GM21717 (cell line): ENCODE data around the gene OTOP3.

Experiments
- ATAC-seq: cut with Tn5 transposase; IDR thresholded peaks from one replicate; pipeline ENCODE4 v1.9.1; 2021; ENCODE audit warnings: mild to moderate bottlenecking, moderate library complexity; ENCODE audit not compliant: unreplicated experiment

The OTOP3 gene

DNA sequence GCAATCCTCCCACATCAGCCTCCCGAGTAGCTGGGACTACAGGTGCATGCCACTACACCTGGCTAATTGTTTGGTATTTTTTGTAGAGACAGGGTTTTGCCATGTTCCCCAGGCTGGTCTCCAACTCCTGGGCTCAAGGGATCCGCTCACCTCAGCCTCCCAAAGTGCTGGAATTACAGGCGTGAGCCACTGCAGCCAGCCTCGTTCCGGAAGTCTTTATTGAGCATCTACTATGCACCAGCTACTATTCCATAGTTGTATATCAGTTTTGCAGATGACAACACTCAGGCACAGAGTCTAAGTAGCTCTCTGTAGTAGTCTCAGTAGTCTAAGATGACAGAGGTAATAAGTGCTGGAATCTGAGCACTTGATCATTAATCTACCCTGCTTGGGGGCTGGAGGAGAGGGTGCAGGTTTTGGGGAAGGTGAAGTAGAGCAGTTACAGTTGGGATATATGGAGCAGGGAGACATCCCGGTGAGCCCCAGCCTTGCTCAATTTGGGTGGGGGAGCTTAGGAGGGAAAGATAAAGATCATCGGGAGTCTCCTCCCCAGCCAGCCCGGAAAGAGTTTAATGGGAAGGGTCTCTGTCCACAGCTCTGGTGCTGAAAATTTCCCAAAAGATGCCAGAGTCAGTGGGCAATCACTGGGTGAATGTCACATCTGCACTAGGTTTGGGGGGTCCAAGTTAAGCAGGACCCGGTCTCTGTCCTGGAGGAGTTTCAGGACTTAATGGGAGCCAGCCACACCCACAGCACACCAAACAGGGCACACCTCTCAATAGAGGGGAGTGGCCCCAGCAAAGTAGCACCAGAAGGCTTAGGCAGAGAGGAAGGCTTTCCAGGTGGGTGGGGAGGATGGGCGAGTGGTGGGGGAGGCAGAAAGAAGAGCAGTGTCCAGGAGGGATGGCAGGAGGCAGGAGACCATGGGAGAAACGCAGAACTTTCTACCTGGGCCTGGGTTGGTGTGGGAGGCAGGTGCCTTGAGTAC is 1.7 kb downstream of the OTOP3 start:
- ATAC-seq: no peak

- no peak for ATAC-seq
Observed at GRCh38 chr17:74938194-74938950, 2.7 kb downstream of the OTOP3 start.

- ATAC-seq: no peak
Observed at GRCh38 chr17:74939534-74939933, 3.8 kb downstream of the OTOP3 start.

- ATAC-seq: no peak
Observed at GRCh38 chr17:74941128-74941725, 5.5 kb downstream of the OTOP3 start.

- no peak for ATAC-seq
Observed at GRCh38 chr17:74943808-74944522, 8.3 kb downstream of the OTOP3 start.

DNA sequence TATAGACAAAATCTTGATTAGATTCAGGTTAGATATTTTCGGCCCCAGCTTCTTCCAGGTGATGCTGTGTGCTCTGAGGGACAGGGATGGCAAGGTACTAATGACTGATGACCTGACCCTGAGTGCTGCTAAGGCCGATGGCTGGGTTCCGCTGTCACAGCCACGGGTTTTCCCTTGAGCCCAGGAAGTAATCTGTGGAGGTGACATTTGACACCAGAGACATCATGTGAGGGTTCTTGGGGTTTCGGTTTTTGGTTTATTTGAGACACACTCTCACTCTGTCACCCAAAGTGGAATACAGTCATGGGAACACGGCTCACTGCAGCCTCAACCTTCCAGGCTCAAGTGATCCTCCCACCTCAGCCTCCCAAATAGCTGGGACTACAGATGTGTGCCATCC is 9.8 kb downstream of the OTOP3 start:
- no peak for ATAC-seq

- ATAC-seq: no peak
Observed at GRCh38 chr17:74946641-74947040, 10.9 kb downstream of the OTOP3 start.

- no peak for ATAC-seq
Observed at GRCh38 chr17:74947041-74947754, 11.5 kb downstream of the OTOP3 start.

DNA sequence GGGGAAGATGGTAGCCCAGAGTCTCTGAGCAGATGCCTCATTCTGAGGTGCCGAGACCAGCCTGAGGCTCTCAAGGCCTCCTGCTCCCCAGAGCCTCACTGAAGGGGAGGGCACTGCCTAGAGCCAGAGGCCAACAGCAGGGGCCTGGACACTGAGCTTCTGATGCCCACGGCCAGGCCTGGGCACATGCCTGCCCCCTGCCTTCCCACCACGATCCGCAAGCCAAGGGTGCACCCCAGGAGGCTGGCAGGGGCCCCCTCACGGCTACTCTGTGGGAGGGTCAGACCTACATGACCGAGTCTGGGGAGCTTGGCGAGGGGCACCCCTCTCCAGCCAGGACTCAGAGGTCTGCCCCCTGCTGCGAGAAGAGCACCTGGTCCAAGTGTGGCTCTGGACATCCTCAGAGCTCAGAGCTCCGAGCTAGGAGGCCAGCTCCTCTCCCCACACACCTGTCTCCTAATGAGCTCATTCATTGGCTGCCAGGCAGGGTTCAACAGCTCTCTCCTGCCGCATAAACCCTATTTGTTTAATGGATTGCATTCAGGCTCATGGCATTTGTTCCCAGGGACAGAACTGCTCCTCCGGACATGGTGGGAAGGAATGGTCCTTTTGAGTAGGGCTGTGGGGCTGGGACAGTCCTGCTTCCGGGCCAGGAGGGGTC is 13.9 kb downstream of the OTOP3 start:
- no peak for ATAC-seq

DNA sequence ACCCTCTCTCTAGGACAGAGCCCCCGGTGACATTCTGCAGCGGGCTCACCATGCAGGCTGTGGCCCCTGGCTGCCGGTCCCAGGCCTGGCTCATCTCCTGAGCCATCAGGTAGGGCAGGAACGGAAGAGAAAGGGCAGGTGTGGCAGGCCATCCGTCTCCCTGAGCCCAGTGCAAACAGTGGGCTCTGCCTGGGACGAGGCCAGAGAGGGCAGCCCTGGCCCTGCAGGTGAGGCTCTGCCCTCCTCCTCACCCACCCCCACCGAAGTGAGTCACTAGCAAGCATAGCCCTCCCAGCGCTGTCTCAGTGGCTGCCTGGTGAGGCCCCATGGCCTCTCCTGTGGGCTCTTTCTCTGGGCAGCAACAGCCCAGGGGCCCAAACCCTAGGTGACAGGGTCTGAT is 14.5 kb downstream of the OTOP3 start:
- no peak for ATAC-seq

GRCh38 chr17:74951065-74951464 is 15.4 kb downstream of the OTOP3 start:
- ATAC-seq: no peak

GRCh38 chr17:74951680-74952421 is 16.2 kb downstream of the OTOP3 start:
- ATAC-seq: no peak

GRCh38 chr17:74952431-74953133 is 16.9 kb downstream of the OTOP3 start:
- ATAC-seq: no peak

GRCh38 chr17:74953134-74953687 is 17.5 kb downstream of the OTOP3 start:
- no peak for ATAC-seq

DNA sequence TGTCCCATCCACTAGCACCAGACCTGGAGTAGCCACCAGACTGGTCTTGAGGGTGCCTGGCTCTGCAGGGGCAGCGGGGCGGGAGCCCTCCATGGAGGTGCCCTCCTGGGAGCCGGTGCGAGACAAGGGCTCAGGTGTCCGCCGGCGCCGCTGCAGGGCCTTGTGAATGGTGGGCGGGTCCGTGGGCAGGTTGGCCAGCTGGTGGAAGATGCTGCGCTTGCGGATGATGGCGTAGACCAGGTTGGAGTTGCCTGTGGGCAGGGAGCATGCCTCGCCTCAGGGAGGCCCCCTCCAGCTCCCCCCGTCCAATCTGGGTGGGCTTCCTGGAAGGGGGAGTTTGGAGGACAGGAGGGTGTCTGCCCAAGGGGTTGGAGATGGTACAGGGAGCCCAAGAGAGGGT is 18.4 kb downstream of the OTOP3 start:
- no peak for ATAC-seq

DNA sequence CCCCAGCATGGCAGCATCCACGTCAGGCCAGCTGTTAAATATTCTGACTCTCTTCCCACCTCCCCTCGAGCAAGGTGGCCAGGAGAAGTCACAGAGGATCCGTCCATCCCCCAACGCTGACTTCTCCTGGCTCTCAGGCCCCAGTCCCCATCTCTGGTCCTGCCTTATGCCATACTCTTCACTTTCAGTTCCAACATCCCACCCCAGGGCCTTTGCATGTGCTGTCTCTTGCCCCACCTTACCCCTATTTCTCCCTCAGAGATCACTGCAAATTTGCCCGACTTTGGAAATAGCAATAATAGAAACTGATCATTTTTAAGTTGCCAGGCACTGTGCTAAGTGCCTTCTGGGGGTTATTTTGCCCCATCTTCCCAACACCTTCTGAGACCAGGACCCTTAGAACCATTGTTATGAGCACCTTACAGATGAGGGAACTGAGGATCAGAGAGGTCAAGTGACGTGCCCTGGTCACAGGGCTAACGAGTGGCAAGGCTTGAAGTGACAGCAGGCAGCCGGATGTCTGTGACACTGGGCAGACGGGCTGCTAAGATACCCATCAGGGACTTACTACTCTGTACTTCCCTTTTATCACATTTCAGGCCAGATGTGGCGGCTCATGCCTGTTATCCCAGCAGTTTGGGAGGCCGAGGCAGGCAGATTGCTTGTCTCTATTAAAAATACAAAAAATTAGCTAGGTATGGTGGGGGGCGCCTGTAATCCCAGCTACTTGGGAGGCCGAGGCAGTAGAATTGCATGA is 19.1 kb downstream of the OTOP3 start:
- ATAC-seq: no peak

DNA sequence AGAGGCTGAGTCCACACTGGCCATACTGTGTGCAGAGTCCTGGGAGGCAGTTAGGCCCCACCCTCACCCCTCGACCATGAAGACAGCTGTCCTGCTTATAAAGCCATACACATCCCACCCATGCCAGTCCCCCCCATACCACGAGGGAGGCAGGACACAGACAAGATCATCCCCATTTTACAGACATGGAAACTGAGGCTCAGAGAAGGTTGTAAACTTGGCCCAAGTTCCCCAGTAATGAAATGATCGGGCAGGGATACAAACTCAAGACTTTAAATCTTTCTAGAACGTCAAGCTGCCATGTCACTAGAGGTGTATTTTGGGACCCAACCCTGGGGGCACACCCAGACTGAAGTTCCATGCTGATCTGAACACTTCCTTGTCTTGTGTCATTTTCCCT is 20.4 kb downstream of the OTOP3 start:
- ATAC-seq: no peak
